Measurements from ENCODE around the gene STX8.

DNA sequence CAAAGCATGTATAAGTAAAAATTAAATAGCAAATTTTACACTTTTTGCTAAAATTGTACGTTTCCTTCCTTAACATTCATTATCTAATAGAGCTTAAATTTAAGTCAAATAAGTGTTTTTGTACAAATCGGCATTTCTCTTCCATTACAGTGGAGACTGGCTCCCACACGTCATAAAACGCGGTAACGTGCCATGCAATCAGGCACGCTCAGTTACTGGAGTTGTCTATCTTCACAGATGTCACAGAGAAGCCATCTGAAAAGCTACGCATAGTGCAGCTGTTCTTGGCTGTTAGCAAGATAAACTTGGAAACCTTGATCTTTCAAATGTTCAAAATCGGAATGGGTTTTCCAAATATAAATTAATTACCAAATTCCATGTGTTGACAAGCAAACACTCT lies 165.3 kb downstream of the STX8 start:
- TF ChIP-seq POLR2A (IDR thresholded peaks at IDR 0.05) (no peak), CTCF (IDR thresholded peaks at IDR 0.05) (no peak)

Data from stomach (tissue), 4 donors.